Calu3 (cell line): ENCODE data around the gene TTLL10. TPM values are rescaled to one million over a fixed set of nuclear protein-coding genes. Genes with fewer than 3 reads are reported as not detected.

ENCODE experiments used
- BruUV-seq: library from RNA; stranded (reverse); fragments of 400-500 nt; replicated peaks from 2 replicates; lab custom pipeline; 2021; lab: Mats Ljungman, UMichigan
- CTCF ChIA-PET: fragments of 300-600 bp; sonication (Branson Sonifier 250); formaldehyde crosslinking; loops from one replicate; lab custom pipeline; 2022; ENCODE audit warnings: antibody characterized with exemption; lab: Charles Lee
- DNase-seq: peaks from one replicate; pipeline ENCODE4 v3.0.0; 2022
- H3K27ac Mint-ChIP-seq: one replicate; pipeline ENCODE4 v1.8.0; 2022; ENCODE audit warnings: mixed read lengths; ENCODE audit not compliant: unreplicated experiment
- H3K27me3 Mint-ChIP-seq: one replicate; pipeline ENCODE4 v1.8.0; 2022; ENCODE audit warnings: mixed read lengths; ENCODE audit not compliant: unreplicated experiment
- H3K36me3 Mint-ChIP-seq: one replicate; pipeline ENCODE4 v1.8.0; 2022; ENCODE audit warnings: mild to moderate bottlenecking, moderate library complexity, mixed read lengths; ENCODE audit not compliant: insufficient read depth, unreplicated experiment
- H3K4me1 Mint-ChIP-seq: one replicate; pipeline ENCODE4 v1.8.0; 2022; ENCODE audit warnings: mild to moderate bottlenecking, low read depth, mixed read lengths; ENCODE audit not compliant: unreplicated experiment
- H3K4me3 Mint-ChIP-seq: one replicate; pipeline ENCODE4 v1.8.0; 2022; ENCODE audit warnings: mild to moderate bottlenecking, low read depth, moderate library complexity, mixed read lengths; ENCODE audit not compliant: unreplicated experiment
- H3K9me3 Mint-ChIP-seq: one replicate; pipeline ENCODE4 v1.8.0; 2022; ENCODE audit warnings: low read depth, mixed read lengths; ENCODE audit not compliant: unreplicated experiment
- CTCF ChIP-seq: fragments of 200-600 bp; IDR thresholded peaks from one replicate; pipeline ENCODE4 v1.8.0; 2022; ENCODE audit warnings: antibody characterized with exemption; ENCODE audit not compliant: unreplicated experiment
- intact Hi-C: fragments of 100-400 bp; cut with micrococcal nuclease; formaldehyde crosslinking; loops from one replicate; pipeline ENCODE4 v1.10.0; 2022; ENCODE audit not compliant: unreplicated experiment
- total RNA-seq: library from RNA; stranded (reverse); gene quantifications from 2 replicates; pipeline ENCODE4 v1.2.3, GENCODE V29; 2022

Gene TTLL10
- total RNA-seq, 1 experiment from 2014 or later, result 3.5 TPM

DNA sequence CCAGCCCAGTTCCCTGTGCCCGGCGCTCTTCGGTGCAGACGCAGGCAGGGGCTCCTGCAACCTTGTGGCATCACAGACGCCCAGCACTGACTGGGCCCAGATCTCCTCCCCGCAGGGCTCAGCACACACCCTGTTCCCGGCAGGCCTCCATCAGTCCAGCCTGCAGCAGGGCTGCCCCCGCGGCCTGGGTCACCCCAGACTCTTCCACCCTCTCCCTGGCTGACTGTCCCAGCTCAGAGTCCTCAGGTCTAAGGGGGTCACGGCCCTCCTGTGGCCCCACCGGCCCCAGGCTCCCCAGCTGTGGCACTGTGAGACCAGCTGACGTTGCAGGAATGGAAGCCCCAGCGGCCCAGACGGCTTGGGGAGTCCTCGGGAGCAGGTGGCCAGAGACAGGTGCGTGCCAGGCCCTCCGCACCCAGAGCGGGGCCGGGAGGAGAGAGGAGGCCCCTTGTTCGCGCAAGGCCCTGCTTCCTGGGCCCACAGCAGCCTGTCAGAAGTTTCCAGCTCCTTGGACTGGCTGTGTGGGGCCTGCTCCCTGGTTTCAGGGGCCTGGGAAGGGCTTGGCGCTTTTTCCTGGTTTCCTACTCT lies 62.6 kb downstream of the TTLL10 start:
- Mint-ChIP-seq H3K4me3 (no peak overlapping the region), H3K27me3 (no peaks in the 10 kb centered on the region), H3K9me3 (no peaks in the 10 kb centered on the region), H3K4me1 (peaks cover 8% of the 10 kb centered on the region), H3K27ac (no peak overlapping the region), H3K36me3 (peaks cover 62% of the 10 kb centered on the region)
- BruUV-seq, result no TSS peak
- CTCF ChIA-PET, result interaction anchor here (0.6 kb wide), 1 partner anchor 110 kb away, joined by 4 read pairs; no protein-coding TSS in a partner anchor
- no peak for TF ChIP-seq CTCF
- intact Hi-C loops, result loop anchor here (10.0 kb wide), 1 partner anchor 71 kb away; no protein-coding TSS in a partner anchor
- no peak for DNase-seq

GRCh38 chr1:1236945-1237873 lies 63.5 kb downstream of the TTLL10 start:
- Mint-ChIP-seq H3K27me3 (no peaks in the 10 kb centered on the region), H3K36me3 (peaks cover 54% of the 10 kb centered on the region), H3K27ac (peak overlapping the region; percentile 44), H3K4me1 (peaks cover 8% of the 10 kb centered on the region), H3K9me3 (no peaks in the 10 kb centered on the region), H3K4me3 (peak overlapping the region; percentile 63)
- TF ChIP-seq CTCF, result no peak
- BruUV-seq, result no TSS peak
- peak; percentile 46 for DNase-seq
- intact Hi-C loops, result loop anchor here (10.0 kb wide), 1 partner anchor 72 kb away; no protein-coding TSS in a partner anchor
- CTCF ChIA-PET, result interaction anchor here (0.6 to 1.0 kb wide), 2 partner anchors 111 to 163 kb away, joined by 4 read pairs; partner anchors contain the start of gene RNF223

- no TSS peak for BruUV-seq
- Mint-ChIP-seq H3K36me3 (peaks cover 54% of the 10 kb centered on the region), H3K9me3 (no peaks in the 10 kb centered on the region), H3K27ac (peak overlapping the region; percentile 90), H3K27me3 (no peaks in the 10 kb centered on the region), H3K4me3 (peak overlapping the region; percentile 63), H3K4me1 (peaks cover 8% of the 10 kb centered on the region)
- peak; percentile 89 for DNase-seq
- CTCF ChIA-PET, result interaction anchor here (1.0 kb wide), 1 partner anchor 164 kb away, joined by 4 read pairs; the partner anchor contains the start of gene RNF223
- intact Hi-C loops, result loop anchor here (10.0 kb wide), 1 partner anchor 73 kb away; no protein-coding TSS in a partner anchor
- no peak for TF ChIP-seq CTCF
Measured at GRCh38 chr1:1237874-1238701, 64.4 kb downstream of the TTLL10 start.
